Stomach (tissue), 9 donors: Measurements from ENCODE around the gene ARMH1. TPM values are rescaled to one million over a fixed set of nuclear protein-coding genes. Genes with fewer than 3 reads are reported as not detected.

Experiments
- DNase-seq, 2 donors: peaks; one replicate each; pipeline versions ENCODE4 v3.0.0 to v3.0.0-alpha.2; 2013 to 2019
- H3K27ac ChIP-seq, 5 donors: fragments of 200-600 bp in 4 of 5; sonication (generic) in 4 of 5; one replicate each; pipeline ENCODE4 v1.5.1; 2013 to 2019; ENCODE audit warnings: mild to moderate bottlenecking in 1 of 5, moderate library complexity in 1 of 5
- H3K27me3 ChIP-seq, 3 donors: fragments of 200-600 bp; sonication (generic); one replicate each; pipeline ENCODE4 v1.5.1; 2017 to 2019; ENCODE audit warnings: mixed run types in 1 of 3
- H3K36me3 ChIP-seq, 4 donors: fragments of 200-600 bp; sonication (generic); 1 replicate in 3 of 4; 2 replicates in 1 of 4; pipeline ENCODE4 v1.5.1; 2016 to 2019
- H3K4me1 ChIP-seq, 4 donors: fragments of 200-600 bp; sonication (generic); one replicate each; pipeline ENCODE4 v1.5.1; 2016 to 2019
- H3K4me3 ChIP-seq, 4 donors: fragments of 200-600 bp; sonication (generic) in 3 of 4; one replicate each; pipeline ENCODE4 v1.5.1; 2016 to 2019; ENCODE audit warnings: mild to moderate bottlenecking in 1 of 4
- H3K9me3 ChIP-seq, 4 donors: fragments of 200-600 bp; sonication (generic); one replicate each; pipeline ENCODE4 v1.5.1; 2016 to 2019
- CTCF ChIP-seq, 7 experiments: fragments of 450-650 bp in 4 of 7; fragments of 200-600 bp in 3 of 7; sonication (generic) in 3 of 7; IDR thresholded peaks; one replicate each; pipeline ENCODE4 v1.5.1; 2016 to 2019; ENCODE audit warnings: antibody characterized with exemption in 7 of 7, control low read depth in 2 of 7, mild to moderate bottlenecking in 1 of 7
- EP300 ChIP-seq: sonication (generic); formaldehyde crosslinking; IDR thresholded peaks from one replicate; pipeline ENCODE4 v1.6.1; 2017; ENCODE audit warnings: antibody characterized with exemption
- POLR2A ChIP-seq, 4 donors: fragments of 450-650 bp; IDR thresholded peaks; one replicate each; pipeline ENCODE4 v1.6.1; 2016; ENCODE audit warnings: antibody characterized with exemption in 4 of 4, control low read depth in 2 of 4, mild to moderate bottlenecking in 1 of 4, moderate library complexity in 1 of 4
- POLR2AphosphoS5 ChIP-seq, 3 donors: sonication (generic); formaldehyde crosslinking; IDR thresholded peaks; one replicate each; pipeline ENCODE4 v1.6.1; 2016; ENCODE audit warnings: antibody characterized with exemption in 3 of 3
- WGBS, 5 donors: extraction: QIAGEN DNeasy Blood & Tissue Kit in 3 of 5; methylation state at CpG; one replicate each; pipeline versions ENCODE4 v1.1.5 to v1.1.7; 2013 to 2018; 5-methylcytosine and 5-hydroxymethylcytosine counted together
- intact Hi-C: fragments of 100-400 bp; cut with DNase I; formaldehyde crosslinking; loops from one replicate; pipeline ENCODE4 v1.15.1; 2023; ENCODE audit warnings: low total_unique reads
- polyA plus RNA-seq, 3 donors: library from polyadenylated mRNA; stranded (reverse); fragments of 200-250 nt; gene quantifications; one replicate each; pipeline ENCODE4 v1.2.3, GENCODE V29; 2013
- total RNA-seq, 5 donors: library from RNA; depleted of rRNA; stranded (reverse); fragments of >200 nt; gene quantifications; one replicate each; pipeline versions ENCODE4 v1.1.0 to v1.2.3, GENCODE V29; 2014 to 2016
- donor health status: healthy with polysubstance abuse.
- donor health status: Bipolar disorder and iron deficiency.
- donor health status: healthy.

Gene ARMH1
- total and polyA plus RNA-seq, 8 donors = 3.3 to 8.6 (median 4.4) TPM; not detected in 3

- H3K9me3 ChIP-seq = no peaks in the 10 kb centered on the region
- TF ChIP-seq POLR2AphosphoS5 (IDR thresholded peaks at IDR 0.05) (no peak), CTCF (IDR thresholded peaks at IDR 0.05) (no peak), POLR2A (IDR thresholded peaks at IDR 0.05) (no peak), EP300 (no peak)
- WGBS, 5 donors = 73 to 81% (median 77%) methylated on average over 6 of the region's 6 CpGs
- H3K36me3 ChIP-seq = no peaks in the 10 kb centered on the region
- H3K27ac ChIP-seq = no peak overlapping the region
- H3K27me3 ChIP-seq = no peaks in the 10 kb centered on the region
- H3K4me3 ChIP-seq = no peak overlapping the region
- DNase-seq = no peak
- intact Hi-C loops = no loop called here
- peaks cover 4 to 13% (median 6%) of the 10 kb centered on the region in 4 donors for H3K4me1 ChIP-seq
Observed at GRCh38 chr1:44705470-44705869, 31.0 kb downstream of the ARMH1 start.

- H3K4me1 ChIP-seq = peaks cover 4 to 13% (median 6%) of the 10 kb centered on the region in 4 donors
- H3K4me3 ChIP-seq = no peak overlapping the region
- TF ChIP-seq POLR2AphosphoS5 (IDR thresholded peaks at IDR 0.05) (no peak), CTCF (IDR thresholded peaks at IDR 0.05) (no peak), POLR2A (IDR thresholded peaks at IDR 0.05) (no peak), EP300 (no peak)
- intact Hi-C loops = no loop called here
- no peak for DNase-seq
- no peak overlapping the region for H3K27ac ChIP-seq
- H3K36me3 ChIP-seq = no peaks in the 10 kb centered on the region
- no peaks in the 10 kb centered on the region for H3K27me3 ChIP-seq
- 65 to 87% (median 76%) methylated on average over 2 of the region's 2 CpGs for WGBS, 5 donors
- no peaks in the 10 kb centered on the region for H3K9me3 ChIP-seq
Observed at GRCh38 chr1:44705938-44706337, 31.4 kb downstream of the ARMH1 start.

GRCh38 chr1:44707112-44707881, 32.8 kb downstream of the ARMH1 start:
- TF ChIP-seq EP300 (no peak), POLR2A (IDR thresholded peaks at IDR 0.05) (no peak), POLR2AphosphoS5 (IDR thresholded peaks at IDR 0.05) (no peak), CTCF (IDR thresholded peaks at IDR 0.05) (no peak)
- 86 to 90% (median 86%) methylated on average over 6 of the region's 6 CpGs for WGBS, 5 donors
- no peak overlapping the region for H3K27ac ChIP-seq
- intact Hi-C loops = no loop called here
- H3K4me1 ChIP-seq = peaks cover 4 to 13% (median 6%) of the 10 kb centered on the region in 4 donors
- no peaks in the 10 kb centered on the region for H3K36me3 ChIP-seq
- H3K4me3 ChIP-seq = no peak overlapping the region
- DNase-seq = no peak
- H3K9me3 ChIP-seq = no peaks in the 10 kb centered on the region
- H3K27me3 ChIP-seq = no peaks in the 10 kb centered on the region

GRCh38 chr1:44707959-44708831, 33.7 kb downstream of the ARMH1 start:
- H3K36me3 ChIP-seq = no peaks in the 10 kb centered on the region
- TF ChIP-seq CTCF (IDR thresholded peaks at IDR 0.05) (peak in 4 of 7 experiments; percentile 45 to 57 (median 52)), POLR2A (IDR thresholded peaks at IDR 0.05) (no peak)
- intact Hi-C loops = no loop called here
- no peaks in the 10 kb centered on the region for H3K27me3 ChIP-seq
- no peak overlapping the region for H3K27ac ChIP-seq
- peak in 1 of 2 donors; percentile 71 for DNase-seq
- H3K4me1 ChIP-seq = peaks cover 4 to 13% (median 6%) of the 10 kb centered on the region in 4 donors
- no peak overlapping the region for H3K4me3 ChIP-seq
- no peaks in the 10 kb centered on the region for H3K9me3 ChIP-seq
- WGBS, 5 donors = 28 to 36% (median 30%) methylated on average over 15 of the region's 15 CpGs
